Hepatocyte (in vitro differentiated cells): Measurements from ENCODE around the gene PAX4. TPM values are rescaled to one million over a fixed set of nuclear protein-coding genes. Genes with fewer than 3 reads are reported as not detected.

Experiments
- DNase-seq: peaks from one replicate; pipeline ENCODE4 v3.0.0-alpha.2; 2016; ENCODE audit warnings: low spot score
- H2AFZ ChIP-seq: fragments of 200-600 bp; sonication (generic); 2 replicates; pipeline ENCODE4 v1.6.0; 2016; ENCODE audit warnings: antibody characterized with exemption, mild to moderate bottlenecking
- H3K27ac ChIP-seq: fragments of 200-600 bp; sonication (generic); 2 replicates; pipeline ENCODE4 v1.5.1; 2016; ENCODE audit warnings: mild to moderate bottlenecking
- H3K27me3 ChIP-seq: fragments of 200-600 bp; sonication (generic); 2 replicates; pipeline ENCODE4 v1.6.1; 2016
- H3K36me3 ChIP-seq: fragments of 200-600 bp; sonication (generic); replicated peaks from 2 replicates; pipeline ENCODE4 v1.5.1; 2016; ENCODE audit warnings: low read depth; ENCODE audit not compliant: insufficient read depth
- H3K4me1 ChIP-seq: fragments of 200-600 bp; sonication (generic); 2 replicates; pipeline ENCODE4 v1.5.1; 2016; ENCODE audit warnings: mild to moderate bottlenecking, moderate library complexity; ENCODE audit not compliant: insufficient read depth
- H3K4me2 ChIP-seq: fragments of 200-600 bp; sonication (generic); 2 replicates; pipeline ENCODE4 v1.6.0; 2016
- H3K4me3 ChIP-seq: fragments of 200-600 bp; sonication (generic); 2 replicates; pipeline ENCODE4 v1.5.1; 2016; ENCODE audit warnings: mild to moderate bottlenecking
- H3K79me2 ChIP-seq: fragments of 200-600 bp; sonication (generic); 2 replicates; pipeline ENCODE4 v1.6.0; 2017; ENCODE audit warnings: mild to moderate bottlenecking
- H3K9me2 ChIP-seq: fragments of 200-600 bp; sonication (generic); replicated peaks from 2 replicates; pipeline ENCODE4 v1.6.0; 2017; ENCODE audit warnings: mild to moderate bottlenecking; ENCODE audit not compliant: insufficient read depth
- H3K9me3 ChIP-seq: fragments of 200-600 bp; sonication (generic); 2 replicates; pipeline ENCODE4 v1.5.1; 2016; ENCODE audit warnings: low read depth, mild to moderate bottlenecking
- H4K20me1 ChIP-seq: fragments of 200-600 bp; sonication (generic); 2 replicates; pipeline ENCODE4 v1.6.0; 2016; ENCODE audit warnings: mild to moderate bottlenecking; ENCODE audit not compliant: insufficient read depth, poor library complexity, severe bottlenecking
- EZH2 ChIP-seq: fragments of 200-600 bp; sonication (generic); IDR thresholded peaks from 2 replicates; pipeline ENCODE4 v1.6.1; 2016; ENCODE audit warnings: antibody characterized with exemption, mild to moderate bottlenecking, borderline replicate concordance
- EZH2phosphoT487 ChIP-seq: fragments of 200-600 bp; sonication (generic); IDR thresholded peaks from one replicate; pipeline ENCODE4 v1.6.1; 2018; ENCODE audit warnings: antibody characterized with exemption, mild to moderate bottlenecking, low read depth, moderate library complexity; ENCODE audit not compliant: unreplicated experiment, severe bottlenecking
- WGBS: methylation state at CpG from one replicate; pipeline ENCODE4 v1.1.6; 2016; ENCODE audit warnings: low lambda C conversion rate; ENCODE audit errors: missing lambda C conversion rate; 5-methylcytosine and 5-hydroxymethylcytosine counted together
- polyA plus RNA-seq: library from polyadenylated mRNA; unstranded; fragments of >200 nt; fragmentation: Nextera tagmentation; extraction: Ambion mirVana; gene quantifications from 2 replicates; pipeline ENCODE4 v1.2.1, GENCODE V29; 2016
- total RNA-seq: library from RNA; depleted of rRNA; stranded (reverse); fragments of >200 nt; gene quantifications from 2 replicates; pipeline ENCODE4 v1.2.3, GENCODE V29; 2014
- TF ChIP-seq, protein P1 (sequence below): fragments of 200-600 bp; sonication (generic); IDR thresholded peaks from 2 replicates; pipeline ENCODE4 v1.5.1; 2016; ENCODE audit warnings: antibody characterized with exemption, mild to moderate bottlenecking; ENCODE audit not compliant: poor library complexity

The PAX4 gene
- total and polyA plus RNA-seq, 2 experiments from 2014 or later, result 0.30 to 0.65 TPM

DNA sequence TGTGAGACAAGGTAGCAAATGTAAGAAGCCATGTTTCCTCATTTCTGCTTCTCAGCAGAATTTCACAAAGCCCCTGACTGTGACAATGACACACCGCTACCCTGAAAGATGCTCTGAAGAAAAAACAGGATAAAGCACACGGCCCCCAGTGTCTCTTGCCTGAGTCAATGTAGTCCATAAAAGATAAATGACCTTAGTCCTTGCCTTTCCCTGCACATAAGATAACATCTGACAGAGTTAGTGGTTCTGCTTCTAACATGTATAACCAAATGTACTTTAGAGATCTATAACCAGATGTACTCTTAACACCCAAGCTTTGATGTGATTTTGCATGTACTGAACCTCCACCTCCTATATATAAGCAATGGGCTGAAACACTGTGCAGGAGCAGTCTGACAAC lies 31.0 kb upstream of the PAX4 start:
- no peak overlapping the region for H3K27ac ChIP-seq
- 51% methylated on average over 2 of the region's 2 CpGs for WGBS
- no peaks in the 10 kb centered on the region for H3K9me2 ChIP-seq
- peaks cover 17% of the 10 kb centered on the region for H3K4me1 ChIP-seq
- no peaks in the 10 kb centered on the region for H3K9me3 ChIP-seq
- H2AFZ ChIP-seq, result no peak overlapping the region
- no peak overlapping the region for H3K4me3 ChIP-seq
- DNase-seq, result no peak
- peaks cover 17% of the 10 kb centered on the region for H3K79me2 ChIP-seq
- peaks cover 10% of the 10 kb centered on the region for H4K20me1 ChIP-seq
- H3K36me3 ChIP-seq, result no peaks in the 10 kb centered on the region
- H3K27me3 ChIP-seq, result no peaks in the 10 kb centered on the region
- TF ChIP-seq, protein P1, sequence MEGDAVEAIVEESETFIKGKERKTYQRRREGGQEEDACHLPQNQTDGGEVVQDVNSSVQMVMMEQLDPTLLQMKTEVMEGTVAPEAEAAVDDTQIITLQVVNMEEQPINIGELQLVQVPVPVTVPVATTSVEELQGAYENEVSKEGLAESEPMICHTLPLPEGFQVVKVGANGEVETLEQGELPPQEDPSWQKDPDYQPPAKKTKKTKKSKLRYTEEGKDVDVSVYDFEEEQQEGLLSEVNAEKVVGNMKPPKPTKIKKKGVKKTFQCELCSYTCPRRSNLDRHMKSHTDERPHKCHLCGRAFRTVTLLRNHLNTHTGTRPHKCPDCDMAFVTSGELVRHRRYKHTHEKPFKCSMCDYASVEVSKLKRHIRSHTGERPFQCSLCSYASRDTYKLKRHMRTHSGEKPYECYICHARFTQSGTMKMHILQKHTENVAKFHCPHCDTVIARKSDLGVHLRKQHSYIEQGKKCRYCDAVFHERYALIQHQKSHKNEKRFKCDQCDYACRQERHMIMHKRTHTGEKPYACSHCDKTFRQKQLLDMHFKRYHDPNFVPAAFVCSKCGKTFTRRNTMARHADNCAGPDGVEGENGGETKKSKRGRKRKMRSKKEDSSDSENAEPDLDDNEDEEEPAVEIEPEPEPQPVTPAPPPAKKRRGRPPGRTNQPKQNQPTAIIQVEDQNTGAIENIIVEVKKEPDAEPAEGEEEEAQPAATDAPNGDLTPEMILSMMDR, result no peak
- TF ChIP-seq EZH2 (no peak), EZH2phosphoT487 (no peak)
- no peak overlapping the region for H3K4me2 ChIP-seq

DNA sequence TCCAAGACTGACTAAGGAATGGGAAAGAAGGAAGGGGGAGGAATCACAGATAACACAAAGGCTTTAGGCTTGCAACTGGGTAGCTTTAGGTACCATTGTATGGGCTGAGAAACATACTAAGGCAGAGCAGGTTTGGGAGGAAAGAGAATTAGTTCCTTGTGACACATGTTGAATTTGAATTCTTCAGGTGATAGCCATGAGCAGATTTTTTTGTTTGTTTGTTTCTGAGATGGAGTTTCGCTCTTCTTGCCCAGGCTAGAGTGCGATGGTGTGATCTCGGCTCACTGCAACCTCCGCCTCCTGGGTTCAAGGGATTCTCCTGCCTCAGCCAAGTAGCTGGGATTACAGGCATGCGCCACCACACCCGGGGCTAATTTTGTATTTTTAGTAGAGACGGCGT lies 29.7 kb upstream of the PAX4 start:
- Histone ChIP-seq H4K20me1 (no peaks in the 10 kb centered on the region), H3K79me2 (peaks cover 4% of the 10 kb centered on the region), H3K36me3 (no peaks in the 10 kb centered on the region), H3K9me3 (no peaks in the 10 kb centered on the region), H2AFZ (no peak overlapping the region), H3K27ac (no peak overlapping the region), H3K27me3 (no peaks in the 10 kb centered on the region), H3K9me2 (no peaks in the 10 kb centered on the region), H3K4me1 (peaks cover 6% of the 10 kb centered on the region), H3K4me2 (no peak overlapping the region), H3K4me3 (no peak overlapping the region)
- DNase-seq, result no peak
- WGBS, result 97% methylated on average over 8 of the region's 8 CpGs
- no peak for TF ChIP-seq EZH2phosphoT487
- TF ChIP-seq, protein P1, result no peak
- TF ChIP-seq EZH2, result no peak

DNA sequence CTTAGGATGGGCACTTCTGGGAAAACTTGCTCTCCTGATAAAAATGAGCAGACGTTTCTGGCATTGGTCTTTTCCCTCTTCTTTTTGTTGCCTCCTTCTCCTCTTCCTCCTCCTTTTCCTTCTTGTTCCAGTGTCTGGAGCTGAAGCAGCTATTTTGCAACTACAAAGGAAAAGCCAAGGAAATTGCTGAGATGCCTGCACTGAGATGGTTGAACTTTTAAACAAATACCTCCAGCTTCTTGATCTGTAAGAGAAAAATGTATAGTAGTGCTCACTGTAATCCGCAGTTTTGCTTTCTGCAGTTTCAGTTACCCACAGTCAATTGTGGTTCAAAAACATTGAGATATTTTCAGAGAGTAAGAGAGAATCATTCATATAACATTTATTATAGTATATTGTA lies 26.5 kb upstream of the PAX4 start:
- Histone ChIP-seq H3K4me2 (no peak overlapping the region), H3K4me1 (no peaks in the 10 kb centered on the region), H3K27me3 (no peaks in the 10 kb centered on the region), H3K27ac (no peak overlapping the region), H2AFZ (no peak overlapping the region), H3K9me3 (no peaks in the 10 kb centered on the region), H3K79me2 (no peaks in the 10 kb centered on the region), H4K20me1 (no peaks in the 10 kb centered on the region), H3K36me3 (no peaks in the 10 kb centered on the region), H3K4me3 (no peak overlapping the region), H3K9me2 (no peaks in the 10 kb centered on the region)
- WGBS, result 70% methylated on average over 2 of the region's 2 CpGs
- no peak for DNase-seq
- TF ChIP-seq EZH2phosphoT487 (no peak), EZH2 (no peak)
- TF ChIP-seq, protein P1, result no peak

DNA sequence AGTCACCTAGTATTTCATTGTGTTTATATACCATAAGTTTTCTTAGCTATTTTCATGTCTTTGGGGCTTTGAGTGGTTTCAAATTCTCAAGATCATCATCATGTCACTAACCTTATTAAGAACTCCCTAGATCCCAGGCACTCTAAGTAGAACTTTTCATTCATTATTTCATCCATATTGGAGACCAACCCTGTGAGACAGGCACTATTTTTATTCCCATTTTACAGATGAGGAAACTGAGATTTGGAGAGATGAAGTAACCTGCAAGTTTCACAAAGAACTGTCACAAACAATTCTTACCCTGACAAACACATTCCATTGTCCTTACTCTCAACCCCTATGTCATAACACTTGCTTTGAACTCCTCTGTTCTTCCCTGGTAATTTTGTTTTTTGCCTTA lies 20.3 kb upstream of the PAX4 start:
- no peak overlapping the region for H2AFZ ChIP-seq
- no peak for TF ChIP-seq EZH2
- TF ChIP-seq, protein P1, result no peak
- TF ChIP-seq EZH2phosphoT487, result no peak
- H3K4me3 ChIP-seq, result no peak overlapping the region
- H3K4me1 ChIP-seq, result no peaks in the 10 kb centered on the region
- H3K79me2 ChIP-seq, result no peaks in the 10 kb centered on the region
- DNase-seq, result no peak
- no peak overlapping the region for H3K4me2 ChIP-seq
- no peaks in the 10 kb centered on the region for H3K27me3 ChIP-seq
- no peaks in the 10 kb centered on the region for H3K9me2 ChIP-seq
- H3K36me3 ChIP-seq, result no peaks in the 10 kb centered on the region
- no peak overlapping the region for H3K27ac ChIP-seq
- H3K9me3 ChIP-seq, result no peaks in the 10 kb centered on the region
- no peaks in the 10 kb centered on the region for H4K20me1 ChIP-seq
